HL-60/S4 treated with retinoic acid at 250 ng/mL for 4 days and 3 days (cell line): ENCODE measurements around the gene IGF1R.
"Not testable (repeated sequence)": the region's sequence is repeated elsewhere in the genome, so short reads cannot be mapped to it uniquely, and the experiment has no call there.

Experiments used
- in situ Hi-C: fragments of 300-500 bp; cut with MboI; formaldehyde crosslinking; loops from 2 replicates; pipeline ENCODE4 v1.7.0; 2022; ENCODE audit warnings: low sequenced_read_pairs

The IGF1R gene

GRCh38 chr15:98967916-98968315 is 319.6 kb downstream of the IGF1R start:
- in situ Hi-C loops = no loop called here

- in situ Hi-C loops = no loop called here
These were observed 320.2 kb downstream of the IGF1R start for GRCh38 chr15:98968576-98968975.

- in situ Hi-C loops = no loop called here
These were observed 320.9 kb downstream of the IGF1R start for GRCh38 chr15:98969126-98969735.

GRCh38 chr15:98970799-98971198 is 322.5 kb downstream of the IGF1R start:
- in situ Hi-C loops = no loop called here

GRCh38 chr15:98976500-98976899 is 328.2 kb downstream of the IGF1R start:
- in situ Hi-C loops = no loop called here

- in situ Hi-C loops = no loop called here
These were observed 329.1 kb downstream of the IGF1R start for GRCh38 chr15:98977441-98977840.

- in situ Hi-C loops = no loop called here
These were observed 329.8 kb downstream of the IGF1R start for GRCh38 chr15:98978153-98978552.

GRCh38 chr15:98980899-98981228 is 332.5 kb downstream of the IGF1R start:
- in situ Hi-C loops = no loop called here

- in situ Hi-C loops = no loop called here
These were observed 333.7 kb downstream of the IGF1R start for GRCh38 chr15:98981851-98982722.

GRCh38 chr15:98983334-98983733 is 335.0 kb downstream of the IGF1R start:
- in situ Hi-C loops = no loop called here

- in situ Hi-C loops = no loop called here
These were observed 337.9 kb downstream of the IGF1R start for GRCh38 chr15:98986281-98986680.

GRCh38 chr15:98994892-98995291 is 346.6 kb downstream of the IGF1R start:
- in situ Hi-C loops = no loop called here

- in situ Hi-C loops = no loop called here
These were observed 347.8 kb downstream of the IGF1R start for GRCh38 chr15:98996169-98996568.

- in situ Hi-C loops = no loop called here
These were observed 348.3 kb downstream of the IGF1R start for GRCh38 chr15:98996624-98997023.

GRCh38 chr15:98997312-98997711 is 349.0 kb downstream of the IGF1R start:
- in situ Hi-C loops = no loop called here

- in situ Hi-C loops = no loop called here
These were observed 349.4 kb downstream of the IGF1R start for GRCh38 chr15:98997755-98998154.

- in situ Hi-C loops = no loop called here
These were observed 349.9 kb downstream of the IGF1R start for GRCh38 chr15:98998279-98998678.

- in situ Hi-C loops = no loop called here
These were observed 350.9 kb downstream of the IGF1R start for GRCh38 chr15:98999233-98999632.

GRCh38 chr15:99002226-99002625 is 353.9 kb downstream of the IGF1R start:
- in situ Hi-C loops = no loop called here

- in situ Hi-C loops = not testable (repeated sequence)
These were observed 355.0 kb downstream of the IGF1R start for GRCh38 chr15:99003317-99003716.

GRCh38 chr15:99004998-99005974 is 356.9 kb downstream of the IGF1R start:
- in situ Hi-C loops = not testable (repeated sequence)
